A549 (cell line): ENCODE data around the gene ATL3. TPM values are rescaled to one million over a fixed set of nuclear protein-coding genes. Genes with fewer than 3 reads are reported as not detected.
"Not testable (repeated sequence)": the region's sequence is repeated elsewhere in the genome, so short reads cannot be mapped to it uniquely, and the experiment has no call there.

Experiments
- ATAC-seq, 2 experiments: fragments of 200-7000 bp in 1 of 2; fragments of >200 bp in 1 of 2; cut with Nextera tagmentation in 1 of 2; cut with Tn5 transposase in 1 of 2; 3 replicates each; pipeline versions ENCODE4 v1.8.0 to v1.9.1; 2018 to 2020; ENCODE audit warnings: mild to moderate bottlenecking in 1 of 2, moderate library complexity in 1 of 2
- CTCF ChIA-PET: fragments of 300-600 bp; sonication (Branson Sonifier 250); formaldehyde crosslinking; extraction: SDS; loops from one replicate; lab custom pipeline; 2021; ENCODE audit warnings: antibody characterized with exemption, inconsistent platforms; lab: Yijun Ruan, JAX
- POLR2A ChIA-PET: fragments of 350-600 bp; formaldehyde crosslinking; extraction: SDS; loops from one replicate; lab custom pipeline; 2021; ENCODE audit warnings: antibody characterized with exemption, inconsistent platforms; lab: Yijun Ruan, JAX
- DNase-seq, 2 experiments: peaks; one replicate each; pipeline versions ENCODE4 v3.0.0 to v3.0.0-alpha.2; 2011 to 2016; ENCODE audit warnings: low read depth in 1 of 2, low spot score in 1 of 2
- FAIRE-seq: peaks from 2 replicates; lab custom pipeline; 2011; peaks lifted over from hg19 to GRCh38; lab: Jason Lieb, UNC
- H3K27ac ChIP-seq, 2 experiments: fragments of >200 bp; sonication (Bioruptor Twin); formaldehyde crosslinking; 3 replicates each; pipeline ENCODE4 v1.5.1; 2016 to 2017
- H3K4me1 ChIP-seq: fragments of >200 bp; sonication (Bioruptor Twin); formaldehyde crosslinking; 3 replicates; pipeline ENCODE4 v1.6.1; 2016
- H3K4me2 ChIP-seq: fragments of >200 bp; sonication (Bioruptor Twin); formaldehyde crosslinking; 3 replicates; pipeline ENCODE4 v1.6.1; 2016
- H3K4me3 ChIP-seq: fragments of >200 bp; sonication (Bioruptor Twin); formaldehyde crosslinking; 3 replicates; pipeline ENCODE4 v1.5.1; 2016
- H3K9me3 ChIP-seq: fragments of >200 bp; sonication (Bioruptor Twin); formaldehyde crosslinking; 3 replicates; pipeline ENCODE4 v1.6.1; 2016
- CBX2 ChIP-seq: fragments of 200-600 bp; sonication (generic); IDR thresholded peaks from 2 replicates; pipeline ENCODE4 v1.6.1; 2016; ENCODE audit warnings: low read depth, mild to moderate bottlenecking, borderline replicate concordance
- CEBPB ChIP-seq, 2 experiments: fragments of >200 bp in 1 of 2; sonication (Bioruptor Twin) in 1 of 2; formaldehyde crosslinking in 1 of 2; IDR thresholded peaks; 2 replicates each; pipeline ENCODE4 v1.6.1; 2012 to 2016
- CHD4 ChIP-seq: fragments of 200-600 bp; sonication (generic); IDR thresholded peaks from 2 replicates; pipeline ENCODE4 v1.6.1; 2016; ENCODE audit warnings: antibody characterized with exemption, mild to moderate bottlenecking, borderline replicate concordance
- ELK1 ChIP-seq: fragments of 150-350 bp; IDR thresholded peaks from 2 replicates; pipeline ENCODE4 v1.6.1; 2014; ENCODE audit warnings: low read depth, mild to moderate bottlenecking, low read length
- EP300 ChIP-seq, 2 experiments: fragments of >200 bp; sonication (Bioruptor Twin); formaldehyde crosslinking; IDR thresholded peaks; 2 replicates in 1 of 2; 3 replicates in 1 of 2; pipeline ENCODE4 v1.6.1; 2016 to 2017
- FOSB ChIP-seq: fragments of 250-450 bp; sonication (Bioruptor Pico); IDR thresholded peaks from 2 replicates; pipeline ENCODE4 v1.5.0; 2020; ENCODE audit warnings: mild to moderate bottlenecking, moderate library complexity
- FOSL2 ChIP-seq, 2 experiments: fragments of 450-650 bp in 1 of 2; fragments of >200 bp in 1 of 2; sonication (Bioruptor Twin) in 1 of 2; formaldehyde crosslinking; IDR thresholded peaks; 2 replicates each; pipeline versions ENCODE4 v1.5.0 to v1.6.1; 2016 to 2020; ENCODE audit warnings: mild to moderate bottlenecking in 1 of 2, moderate library complexity in 1 of 2
- HEYL ChIP-seq: fragments of 250-450 bp; sonication (Bioruptor Pico); IDR thresholded peaks from 2 replicates; pipeline ENCODE4 v1.8.0; 2021; ENCODE audit warnings: mild to moderate bottlenecking, moderate library complexity
- KDM5A ChIP-seq: fragments of 200-600 bp; sonication (generic); IDR thresholded peaks from 2 replicates; pipeline ENCODE4 v1.6.1; 2016; ENCODE audit warnings: antibody characterized with exemption, mild to moderate bottlenecking
- MAFK ChIP-seq: fragments of 450-650 bp; IDR thresholded peaks from 2 replicates; pipeline ENCODE4 v1.6.1; 2014; ENCODE audit not compliant: partially characterized antibody
- MAX ChIP-seq: IDR thresholded peaks from 2 replicates; pipeline ENCODE4 v1.6.1; 2012
- NFE2L2 ChIP-seq: fragments of 150-350 bp; conservative IDR thresholded peaks from 2 replicates; pipeline ENCODE4 v1.6.1; 2014; ENCODE audit warnings: low read length
- NR3C1 ChIP-seq: fragments of >200 bp; sonication (Bioruptor Twin); formaldehyde crosslinking; IDR thresholded peaks from 3 replicates; pipeline ENCODE4 v1.6.1; 2017
- PHF8 ChIP-seq: fragments of 200-600 bp; sonication (generic); IDR thresholded peaks from 2 replicates; pipeline ENCODE4 v1.6.1; 2016; ENCODE audit warnings: low read depth, mild to moderate bottlenecking, antibody characterized with exemption, moderate library complexity, borderline replicate concordance
- POLR2AphosphoS2 ChIP-seq: conservative IDR thresholded peaks from 2 replicates; pipeline ENCODE4 v1.6.1; 2012; ENCODE audit warnings: low read length, improper control_type of control experiment, inconsistent platforms
- RCOR1 ChIP-seq: fragments of 150-350 bp; IDR thresholded peaks from 2 replicates; pipeline ENCODE4 v1.6.1; 2014; ENCODE audit warnings: antibody characterized with exemption, low read length, low read depth
- SMC3 ChIP-seq: fragments of >200 bp; sonication (Bioruptor Twin); formaldehyde crosslinking; IDR thresholded peaks from 3 replicates; pipeline ENCODE4 v1.6.1; 2018; ENCODE audit warnings: inconsistent platforms
- TFCP2L1 ChIP-seq: fragments of 250-450 bp; sonication (Bioruptor Pico); IDR thresholded peaks from 2 replicates; pipeline ENCODE4 v1.5.0; 2021; ENCODE audit warnings: mild to moderate bottlenecking
- ZSCAN20 ChIP-seq: fragments of 250-450 bp; sonication (Bioruptor Pico); IDR thresholded peaks from 2 replicates; pipeline ENCODE4 v1.8.0; 2022; ENCODE audit warnings: mild to moderate bottlenecking, moderate library complexity
- WGBS: methylation state at CpG from one replicate; pipeline ENCODE4 v1.1.6; 2017; ENCODE audit errors: missing lambda C conversion rate; 5-methylcytosine and 5-hydroxymethylcytosine counted together
- polyA plus RNA-seq, 4 experiments: library from polyadenylated mRNA; depleted of rRNA in 3 of 4; stranded (reverse); fragments of >200 nt; fragmentation: RNase III in 1 of 4; extraction: RNeasy Plus Mini Kit Qiagen cat#74134 plus additional on column Dnase treatment in 1 of 4; gene quantifications; 2 replicates in 3 of 4; 3 replicates in 1 of 4; pipeline ENCODE4 v1.2.3, GENCODE V29; 2011 to 2017
- TF ChIP-seq, protein P1 (sequence below): fragments of >200 bp; sonication (Bioruptor Twin); formaldehyde crosslinking; IDR thresholded peaks from 2 replicates; pipeline ENCODE4 v1.6.1; 2016

The ATL3 gene
- polyA plus RNA-seq, 2 of the 4 experiments (the other 2 are of a cell fraction): 26.3 to 50.8 TPM

DNA sequence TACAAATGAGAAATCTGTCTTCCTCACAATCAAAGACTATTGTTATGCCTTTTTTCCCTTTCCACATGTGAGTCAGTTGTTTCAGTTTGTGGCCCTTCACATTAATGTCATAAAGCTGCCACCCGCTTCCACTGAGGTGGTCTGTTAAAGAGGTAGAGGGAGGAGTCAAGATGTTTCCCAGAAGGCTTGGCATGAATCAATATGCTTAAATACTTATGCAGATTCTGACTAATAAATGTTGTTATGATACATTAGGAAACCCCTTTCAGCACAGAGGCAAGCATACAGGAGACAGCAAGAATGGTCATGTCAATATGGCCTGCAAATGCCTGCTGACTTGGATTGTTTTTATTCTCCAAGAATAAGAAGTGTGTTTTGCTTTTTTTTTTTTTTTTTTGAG is 16.7 kb upstream of the ATL3 start:
- 83% methylated on average over 1 of the region's 1 CpG for WGBS
- Histone ChIP-seq H3K4me1 (peaks cover 53% of the 10 kb centered on the region), H3K9me3 (no peaks in the 10 kb centered on the region), H3K27ac (peak overlapping the region in 1 of 2 experiments; percentile 20; a peak in 1 of 6 replicates), H3K4me2 (no peak overlapping the region), H3K4me3 (no peak overlapping the region)
- TF ChIP-seq CHD4: no peak
- TF ChIP-seq FOSL2 (IDR thresholded peaks at IDR 0.05): no peak
- TF ChIP-seq FOSL2 (CRISPR knock-in tag; IDR thresholded peaks at IDR 0.05): no peak
- no peak for TF ChIP-seq CBX2
- no peak for TF ChIP-seq HEYL (CRISPR knock-in tag)
- no peak for TF ChIP-seq SMC3
- TF ChIP-seq NR3C1: no peak
- no peak for TF ChIP-seq MAFK
- CTCF ChIA-PET: no interaction called here
- POLR2A ChIA-PET: no interaction called here
- ATAC-seq: no peak
- no peak for FAIRE-seq
- no peak for DNase-seq

DNA sequence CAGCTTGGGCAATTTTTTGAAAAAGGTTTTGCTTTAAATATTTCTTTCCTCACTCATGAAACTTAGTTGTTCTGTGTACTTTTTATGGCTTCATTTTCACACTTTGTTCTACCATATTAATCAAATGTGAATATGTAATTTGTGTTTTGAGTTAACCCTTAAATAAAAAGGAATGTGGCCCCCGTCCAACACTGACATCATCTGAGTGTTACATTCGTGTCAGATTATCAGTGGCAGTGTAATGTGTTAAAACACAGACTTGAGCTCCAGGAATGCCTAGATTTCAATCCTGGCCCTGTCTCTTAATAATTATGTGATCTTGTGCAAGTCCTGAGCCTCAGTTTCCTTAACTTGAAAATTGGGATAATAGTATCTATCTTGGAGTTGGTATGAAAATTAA is 15.8 kb upstream of the ATL3 start:
- no peak overlapping the region for H3K27ac ChIP-seq
- CTCF ChIA-PET: interaction anchor here (1.1 to 1.2 kb wide), 2 partner anchors 14 to 16 kb away, joined by 3 read pairs; partner anchors contain the start of gene ATL3
- peaks cover 53% of the 10 kb centered on the region for H3K4me1 ChIP-seq
- FAIRE-seq (no peak), DNase-seq (no peak), ATAC-seq (no peak)
- H3K9me3 ChIP-seq: no peaks in the 10 kb centered on the region
- no peak overlapping the region for H3K4me2 ChIP-seq
- POLR2A ChIA-PET: interaction anchor here (0.8 kb wide), 1 partner anchor 15 kb away, joined by 3 read pairs; no protein-coding TSS in a partner anchor
- TF ChIP-seq PHF8 (no peak), CHD4 (no peak), NR3C1 (no peak), ZSCAN20 (no peak), EP300 (IDR thresholded peaks at IDR 0.05) (no peak), POLR2AphosphoS2 (no peak), KDM5A (no peak)
- WGBS: 64% methylated on average over 2 of the region's 2 CpGs
- no peak overlapping the region for H3K4me3 ChIP-seq

DNA sequence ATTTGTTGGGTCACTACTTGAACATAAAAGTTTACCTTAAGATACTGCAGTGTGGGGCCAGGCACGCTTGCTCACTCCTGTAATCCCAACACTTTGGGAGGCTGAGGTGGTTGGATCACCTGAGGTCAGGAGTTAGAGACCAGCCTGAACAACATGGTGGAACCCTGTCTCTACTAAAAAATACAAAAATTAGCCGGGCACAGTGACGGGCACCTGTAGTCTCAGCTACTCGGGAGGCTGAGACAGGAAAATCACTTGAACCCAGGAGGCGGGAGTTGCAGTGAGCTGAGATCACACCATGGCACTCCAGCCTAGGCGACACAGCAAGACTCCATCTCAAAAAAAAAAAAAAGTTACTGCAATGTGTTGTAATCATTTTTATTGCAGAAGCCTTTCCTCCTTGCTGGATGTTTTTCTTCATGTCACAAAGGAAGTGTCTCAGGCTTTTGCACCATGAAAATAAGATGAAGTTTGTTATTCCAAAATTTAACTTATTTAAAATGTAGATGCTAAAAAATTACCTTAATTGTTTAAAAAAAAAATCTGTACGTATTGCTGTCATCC is 14.1 kb upstream of the ATL3 start:
- DNase-seq, H3K9me3 ChIP-seq, POLR2A ChIA-PET, H3K4me3 ChIP-seq, H3K4me2 ChIP-seq, FAIRE-seq, ATAC-seq: not testable (repeated sequence)
- Histone ChIP-seq H3K27ac (peak overlapping the region in 1 of 2 experiments; percentile 6; a peak in 1 of 6 replicates), H3K4me1 (peaks cover 57% of the 10 kb centered on the region)
- TF ChIP-seq CEBPB (IDR thresholded peaks at IDR 0.05): 0 out of 4 replicates have a peak, but pooled peaks of 1 of the 2 experiments have one; percentile 9
- CTCF ChIA-PET: interaction anchor here (0.6 to 1.1 kb wide), 5 partner anchors 9 to 122 kb away, joined by 3 read pairs; no protein-coding TSS in a partner anchor
- WGBS: 95% methylated on average over 7 of the region's 7 CpGs

GRCh38 chr11:63683133-63683991 is 12.2 kb upstream of the ATL3 start:
- Histone ChIP-seq H3K4me2 (peak overlapping the region; percentile 84), H3K4me1 (peaks cover 40% of the 10 kb centered on the region), H3K27ac (peak overlapping the region; percentile 90 to 95; a peak in 4 of 6 replicates), H3K4me3 (peak overlapping the region; percentile 82), H3K9me3 (no peaks in the 10 kb centered on the region)
- 81% methylated on average over 8 of the region's 8 CpGs for WGBS
- ChIA-PET CTCF (interaction anchor here (0.7 to 3.6 kb wide), 5 partner anchors 10 to 802 kb away, joined by 3 to 26 read pairs (median 6); partner anchors contain the start of genes ATL3 and SLC3A2), POLR2A (interaction anchor here (0.7 to 3.4 kb wide), 4 partner anchors 12 to 56 kb away, joined by 3 to 29 read pairs (median 10); partner anchors contain the start of gene ATL3)
- TF ChIP-seq ZSCAN20 (no peak), ELK1 (no peak), FOSB (CRISPR knock-in tag) (no peak), RCOR1 (no peak), MAX (no peak), NFE2L2 (no peak), CHD4 (no peak), TFCP2L1 (CRISPR knock-in tag) (no peak)
- TF ChIP-seq, protein P1, sequence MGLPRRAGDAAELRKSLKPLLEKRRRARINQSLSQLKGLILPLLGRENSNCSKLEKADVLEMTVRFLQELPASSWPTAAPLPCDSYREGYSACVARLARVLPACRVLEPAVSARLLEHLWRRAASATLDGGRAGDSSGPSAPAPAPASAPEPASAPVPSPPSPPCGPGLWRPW: no peak
- FAIRE-seq (no peak), DNase-seq (no peak), ATAC-seq (no peak)
